ENCODE measurements around the gene SETD3.

The SETD3 gene

GRCh38 chr14:99479906-99480869, at the start of gene SETD3:
Gene SETD3, minus strand, starts transcription at chr14:99480859. Its CDS starts 15,054 bp downstream, at chr14:99465805.
- FAIRE-seq, result no peak
- peak; percentile 15 for DNase-seq (ENCODE audit: insufficient read length, low spot score)

GRCh38 chr14:99529899-99530298, 49.2 kb upstream of the SETD3 start:
- FAIRE-seq, result no peak
- DNase-seq (ENCODE audit: insufficient read length, low spot score), result no peak

- FAIRE-seq, result no peak
- no peak for DNase-seq (ENCODE audit: insufficient read length, low spot score)
Measured at GRCh38 chr14:99527427-99528076, 46.9 kb upstream of the SETD3 start.

DNA sequence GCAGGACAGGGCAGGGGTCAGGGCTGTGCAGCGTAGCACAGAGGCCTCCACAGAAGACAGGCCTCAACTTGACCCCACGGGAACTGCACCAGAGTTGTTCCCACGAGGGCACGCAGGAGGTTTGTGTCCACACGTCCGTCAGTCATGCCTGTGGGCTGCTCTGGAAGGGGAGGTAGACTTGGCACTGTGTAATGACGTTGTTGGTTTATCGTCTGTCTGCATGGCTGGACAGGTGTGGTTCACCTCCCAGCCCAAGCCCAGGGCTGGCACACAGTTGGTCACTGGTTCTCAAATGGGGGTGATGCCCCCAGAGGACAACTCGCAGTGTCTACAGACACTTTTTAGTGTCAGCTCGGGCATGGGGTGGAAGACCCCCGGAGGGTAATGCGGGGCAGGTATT, 46.4 kb upstream of the SETD3 start:
- FAIRE-seq (no peak), DNase-seq (ENCODE audit: insufficient read length, low spot score) (no peak)

GRCh38 chr14:99525699-99526080, 45.0 kb upstream of the SETD3 start:
- DNase-seq (ENCODE audit: insufficient read length, low spot score), result no peak
- no peak for FAIRE-seq

- DNase-seq (ENCODE audit: insufficient read length, low spot score) (no peak), FAIRE-seq (no peak)
Measured at GRCh38 chr14:99524804-99525698, 44.4 kb upstream of the SETD3 start.

- DNase-seq (ENCODE audit: insufficient read length, low spot score) (no peak), FAIRE-seq (no peak)
Measured at GRCh38 chr14:99524091-99524661, 43.5 kb upstream of the SETD3 start.

DNA sequence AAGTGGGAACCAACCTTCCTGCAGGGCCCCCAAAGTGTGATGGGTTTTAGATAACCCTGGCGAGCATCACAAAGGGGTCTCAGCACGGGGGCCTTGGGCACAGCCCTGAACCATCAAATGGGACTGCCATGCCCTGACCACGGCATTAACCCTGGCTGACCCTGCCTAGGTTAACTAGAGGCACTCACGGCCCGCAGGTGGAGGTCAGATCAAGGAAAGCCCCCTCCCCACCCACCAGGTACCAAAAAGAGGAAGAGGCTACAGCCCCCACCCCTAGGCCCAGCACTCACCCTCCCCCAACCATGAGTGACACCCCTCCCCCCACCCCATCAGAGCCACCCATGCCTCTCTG, 43.0 kb upstream of the SETD3 start:
- no peak for DNase-seq (ENCODE audit: insufficient read length, low spot score)
- no peak for FAIRE-seq

DNA sequence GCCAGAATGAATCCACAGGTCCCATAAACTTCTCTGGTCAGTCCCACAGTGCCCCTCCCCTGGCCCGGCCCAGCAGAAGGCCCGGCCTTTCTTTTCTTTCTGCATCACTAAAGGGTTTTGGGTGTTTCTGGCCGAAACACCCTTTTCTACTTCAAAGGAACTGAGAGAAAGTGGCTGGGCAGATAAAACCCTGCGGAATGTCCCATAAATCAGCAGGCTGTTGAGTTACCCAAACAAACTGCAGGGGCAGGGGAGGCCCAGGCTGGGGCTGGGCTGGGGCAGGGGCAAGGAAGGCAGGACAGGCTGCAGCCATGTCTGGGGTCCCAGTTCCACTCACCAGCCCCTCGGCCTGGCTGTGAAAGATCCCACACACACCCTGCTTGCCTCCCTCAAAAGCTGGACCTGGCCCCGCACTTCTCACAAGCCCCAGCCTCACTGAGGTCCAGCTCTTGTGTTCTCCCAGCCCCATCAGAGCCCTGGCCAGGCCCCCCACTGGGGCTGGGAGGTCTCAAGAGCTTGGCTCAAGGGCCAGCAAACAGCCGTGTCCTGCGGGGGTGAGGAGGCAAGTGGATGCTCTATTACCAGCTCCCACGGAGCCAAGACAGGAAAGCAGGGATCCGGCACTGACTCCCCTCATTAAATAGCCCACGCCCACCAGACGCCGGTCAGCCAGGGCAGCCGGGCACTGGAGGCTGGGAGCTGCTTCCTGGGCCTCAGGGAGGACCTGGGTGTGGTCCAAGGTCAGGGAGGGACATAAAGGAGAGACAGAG, 42.5 kb upstream of the SETD3 start:
- no peak for FAIRE-seq
- DNase-seq (ENCODE audit: insufficient read length, low spot score), result no peak

DNA sequence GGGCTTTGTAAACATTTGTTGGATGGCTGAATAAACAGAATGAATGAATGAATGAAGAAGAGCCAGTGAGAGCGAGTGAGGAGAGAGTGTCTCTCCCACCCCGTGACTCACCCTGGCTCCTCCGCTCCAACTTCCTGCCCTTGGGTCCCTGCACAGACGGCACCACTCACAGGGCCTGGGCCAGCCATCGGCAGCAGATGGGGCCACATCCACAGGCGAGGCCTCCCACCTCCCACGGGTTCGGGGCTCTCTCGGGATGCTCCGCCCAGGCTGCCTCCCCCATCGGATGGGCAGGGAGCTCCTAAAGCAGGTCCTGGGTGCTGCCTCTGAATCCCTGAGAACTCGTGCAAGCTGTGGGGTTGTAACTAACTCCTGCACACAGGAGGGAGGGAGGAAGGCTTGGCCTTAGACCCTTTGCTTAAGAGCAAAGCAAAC, 41.8 kb upstream of the SETD3 start:
- DNase-seq (ENCODE audit: insufficient read length, low spot score), result no peak
- FAIRE-seq, result no peak

DNA sequence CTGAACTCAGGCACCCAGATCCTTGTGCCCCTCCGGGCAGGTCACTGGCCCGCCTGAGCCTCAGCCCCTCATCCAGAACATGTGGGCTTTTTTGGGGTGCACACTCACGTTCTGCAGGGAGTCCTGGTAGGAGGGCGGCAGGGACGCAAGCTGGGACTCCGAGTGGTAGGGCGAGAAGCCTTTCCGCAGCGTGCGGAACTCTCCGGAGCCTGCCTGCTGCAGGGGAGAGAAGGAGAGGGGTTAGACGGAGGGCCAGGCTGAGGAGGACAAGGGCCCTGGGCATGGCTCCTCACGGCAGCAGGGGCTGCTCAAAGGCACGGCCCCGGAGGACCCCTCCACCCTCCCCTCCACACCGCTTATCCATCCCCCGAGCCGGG, 41.4 kb upstream of the SETD3 start:
- FAIRE-seq, result no peak
- DNase-seq (ENCODE audit: insufficient read length, low spot score), result no peak

DNA sequence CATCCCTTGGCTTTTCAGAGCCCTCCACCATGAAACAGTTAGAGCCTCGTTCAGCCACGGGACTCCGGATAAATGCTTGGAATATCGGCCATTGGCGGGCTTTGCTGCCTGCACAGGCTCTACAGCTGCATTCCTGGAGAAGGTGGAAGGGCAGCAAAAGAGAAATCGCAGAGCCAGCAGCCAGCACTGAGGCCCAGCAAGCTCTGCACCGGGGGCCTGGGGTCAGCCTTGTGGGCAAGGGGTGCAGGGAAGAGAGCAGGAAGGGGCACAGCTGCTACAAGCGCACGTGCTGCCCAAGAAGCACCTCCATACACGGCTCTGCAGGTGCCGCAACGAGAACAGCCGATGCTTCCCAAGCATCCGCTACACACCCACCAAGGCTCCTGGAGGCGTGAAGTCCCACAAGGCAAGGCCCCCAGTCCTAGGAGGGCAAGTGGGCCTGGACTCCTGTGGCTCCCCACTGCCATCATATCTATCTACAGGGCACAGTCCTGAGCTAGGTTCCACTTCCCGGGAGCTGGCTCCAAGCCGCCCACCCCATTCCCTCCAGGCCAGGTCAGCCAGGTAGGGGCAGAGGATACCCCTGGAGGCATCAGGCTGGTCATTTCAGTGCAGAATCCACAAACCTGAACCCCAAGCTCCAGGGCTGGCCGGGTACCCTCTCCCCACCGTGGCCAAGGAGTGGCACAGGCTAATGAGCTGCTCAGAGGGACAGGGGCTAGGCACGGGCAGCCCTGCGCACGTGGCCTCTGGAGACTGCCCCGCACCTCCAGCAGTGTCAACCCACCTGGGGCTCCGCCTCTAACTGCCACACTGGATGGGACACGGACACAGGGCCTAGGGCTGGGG, 40.7 kb upstream of the SETD3 start:
- FAIRE-seq, result no peak
- DNase-seq (ENCODE audit: insufficient read length, low spot score), result no peak

- FAIRE-seq (no peak), DNase-seq (ENCODE audit: insufficient read length, low spot score) (no peak)
Measured at GRCh38 chr14:99520571-99521081, 40.0 kb upstream of the SETD3 start.

GRCh38 chr14:99519931-99520421, 39.3 kb upstream of the SETD3 start:
- DNase-seq (ENCODE audit: insufficient read length, low spot score), result no peak
- FAIRE-seq, result no peak

DNA sequence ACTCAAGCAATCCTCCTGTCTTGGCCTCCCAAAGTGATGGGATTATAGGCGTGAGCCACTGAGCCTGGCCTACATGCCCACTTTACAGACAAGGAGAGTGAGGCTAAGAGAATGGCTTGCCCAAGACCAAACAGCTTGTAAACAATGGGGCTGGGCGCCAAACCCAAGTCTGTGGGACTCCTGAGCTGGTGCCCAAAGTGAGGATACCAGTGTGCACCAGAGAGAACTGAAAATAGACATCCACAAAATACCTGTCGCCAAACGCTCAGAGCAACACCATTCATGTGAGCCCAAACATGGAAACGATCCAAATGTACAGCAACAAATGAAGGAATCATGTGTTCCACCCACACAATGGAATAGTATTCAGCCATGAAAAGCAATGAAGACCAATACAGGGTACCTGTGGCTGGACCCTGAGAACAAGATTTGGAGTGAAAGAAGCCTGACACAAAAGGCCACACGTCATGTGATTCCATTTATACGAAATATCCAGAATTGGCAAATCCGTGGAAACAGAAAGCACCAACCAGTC, 38.8 kb upstream of the SETD3 start:
- DNase-seq (ENCODE audit: insufficient read length, low spot score), result no peak
- no peak for FAIRE-seq

GRCh38 chr14:99518441-99519346, 38.0 kb upstream of the SETD3 start:
- DNase-seq (ENCODE audit: insufficient read length, low spot score) (peak; percentile 95), FAIRE-seq (peak; percentile 76)

DNA sequence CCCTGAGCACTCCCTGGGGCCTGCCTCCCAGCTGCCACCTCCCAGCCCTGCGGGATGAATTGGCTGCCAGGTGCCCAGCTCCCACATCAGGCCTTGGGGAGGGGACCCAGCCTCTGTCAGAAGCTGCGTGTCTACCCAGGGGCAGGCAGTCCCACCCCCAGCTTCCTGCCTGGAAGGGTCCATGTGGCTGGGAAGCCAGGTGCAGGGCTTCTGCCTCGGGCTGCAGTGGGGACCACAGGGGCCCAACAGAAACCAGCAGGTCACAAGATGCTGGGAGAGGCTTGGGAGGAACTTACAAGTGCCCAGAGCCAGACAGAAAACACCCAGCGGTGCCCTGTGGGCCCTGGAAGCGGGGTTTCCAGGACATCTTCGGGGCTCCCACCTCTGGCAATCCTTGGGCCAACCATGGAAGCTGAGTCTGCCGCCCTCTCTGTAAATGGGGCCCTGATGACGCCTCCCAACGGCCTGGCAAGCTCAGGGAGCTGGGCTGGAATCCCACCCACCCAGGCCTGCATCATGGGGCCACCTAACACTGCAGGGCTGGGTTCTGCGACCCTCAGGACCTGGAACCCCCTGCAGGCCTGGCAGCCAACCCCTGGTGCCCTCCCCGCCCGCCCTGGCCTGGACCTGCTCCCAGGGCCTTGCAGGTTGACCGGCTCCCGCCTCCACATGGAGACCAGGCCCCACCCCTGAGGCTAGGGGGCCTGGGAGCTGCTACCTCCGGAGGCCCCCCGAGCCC, 37.2 kb upstream of the SETD3 start:
- no peak for FAIRE-seq
- DNase-seq (ENCODE audit: insufficient read length, low spot score), result no peak
